HepG2 (cell line): Measurements from ENCODE around the gene ESRRB. TPM values are rescaled to one million over a fixed set of nuclear protein-coding genes. Genes with fewer than 3 reads are reported as not detected.

Source experiments
- FOXK2 ChIP-seq: fragments of 450-650 bp; IDR thresholded peaks from 2 replicates; pipeline ENCODE4 v1.6.1; 2016
- FOXO1 ChIP-seq: sonication (generic); formaldehyde crosslinking; IDR thresholded peaks from 2 replicates; pipeline ENCODE4 v1.4.0; 2020; ENCODE audit warnings: missing genetic modification reagents
- HDAC6 ChIP-seq: fragments of 200-600 bp; sonication (generic); IDR thresholded peaks from 2 replicates; pipeline ENCODE4 v1.7.0; 2017; ENCODE audit warnings: mild to moderate bottlenecking, antibody characterized with exemption, low read length, low read depth
- HMGXB3 ChIP-seq: sonication (generic); formaldehyde crosslinking; IDR thresholded peaks from 2 replicates; pipeline ENCODE4 v1.4.0; 2020; ENCODE audit warnings: missing genetic modification reagents, borderline replicate concordance
- HNRNPLL ChIP-seq: fragments of 200-400 bp; formaldehyde crosslinking; IDR thresholded peaks from 2 replicates; pipeline ENCODE4 v1.6.1; 2017; ENCODE audit warnings: mild to moderate bottlenecking, low read depth, low read length; ENCODE audit not compliant: poor library complexity, severe bottlenecking
- ONECUT2 ChIP-seq: sonication (generic); formaldehyde crosslinking; IDR thresholded peaks from 2 replicates; pipeline ENCODE4 v1.4.0; 2020; ENCODE audit warnings: missing genetic modification reagents
- SRSF4 ChIP-seq: fragments of 200-400 bp; formaldehyde crosslinking; IDR thresholded peaks from one replicate; pipeline ENCODE4 v1.6.1; 2018; ENCODE audit warnings: mild to moderate bottlenecking, low read depth, low read length, moderate library complexity; ENCODE audit not compliant: poor library complexity, severe bottlenecking
- ZBTB1 ChIP-seq: sonication (generic); formaldehyde crosslinking; IDR thresholded peaks from 2 replicates; pipeline ENCODE4 v1.4.0; 2020; ENCODE audit warnings: missing genetic modification reagents, borderline replicate concordance
- ZFP90 ChIP-seq: sonication (generic); formaldehyde crosslinking; IDR thresholded peaks from 2 replicates; pipeline ENCODE4 v1.8.0; 2022; ENCODE audit warnings: missing genetic modification reagents, mild to moderate bottlenecking, inconsistent platforms, borderline replicate concordance
- ZFY ChIP-seq: sonication (generic); formaldehyde crosslinking; IDR thresholded peaks from 2 replicates; pipeline ENCODE4 v1.4.0; 2020; ENCODE audit warnings: missing genetic modification reagents
- ZNF225 ChIP-seq: sonication (generic); formaldehyde crosslinking; IDR thresholded peaks from 2 replicates; pipeline ENCODE4 v1.4.0; 2020; ENCODE audit warnings: mild to moderate bottlenecking, missing genetic modification reagents
- ZNF329 ChIP-seq: sonication (generic); formaldehyde crosslinking; IDR thresholded peaks from 2 replicates; pipeline ENCODE4 v1.9.0; 2021; ENCODE audit warnings: low read depth, mild to moderate bottlenecking, missing genetic modification reagents
- ZNF367 ChIP-seq: sonication (generic); formaldehyde crosslinking; IDR thresholded peaks from 2 replicates; pipeline ENCODE4 v1.4.0; 2020; ENCODE audit warnings: missing genetic modification reagents, borderline replicate concordance
- ZNF749 ChIP-seq: sonication (generic); formaldehyde crosslinking; IDR thresholded peaks from 2 replicates; pipeline ENCODE4 v1.8.0; 2022; ENCODE audit warnings: mild to moderate bottlenecking, missing genetic modification reagents, moderate library complexity, borderline replicate concordance
- ZNF891 ChIP-seq: sonication (generic); formaldehyde crosslinking; IDR thresholded peaks from 2 replicates; pipeline ENCODE4 v1.5.0; 2020; ENCODE audit warnings: mild to moderate bottlenecking, missing genetic modification reagents
- polyA plus RNA-seq, 8 experiments: library from polyadenylated mRNA; depleted of rRNA in 3 of 8; stranded (reverse) in 7 of 8; unstranded in 1 of 8; fragments of >200 nt; fragmentation: Illumina TruSeq in 4 of 8; extraction: Trizol in 4 of 8; gene quantifications; 2 replicates each; pipeline versions ENCODE4 v1.2.1 to v1.2.3, GENCODE V29; 2011 to 2016; ENCODE audit warnings: low read depth in 4 of 8, missing spikeins in 1 of 8, mixed read lengths in 1 of 8; ENCODE audit not compliant: insufficient read depth in 1 of 8
- total RNA-seq, 5 experiments: library from RNA; depleted of rRNA; stranded (reverse); fragments of >200 nt; fragmentation: Illumina TruSeq; extraction: Trizol; gene quantifications; 2 replicates each; pipeline ENCODE4 v1.2.3, GENCODE V29; 2016; ENCODE audit warnings: low read depth in 1 of 5
- TF ChIP-seq, protein P1 (sequence below): sonication (generic); formaldehyde crosslinking; IDR thresholded peaks from 2 replicates; pipeline ENCODE4 v1.9.0; 2021; ENCODE audit warnings: mild to moderate bottlenecking, missing genetic modification reagents
- TF ChIP-seq, protein P2 (sequence below): sonication (generic); formaldehyde crosslinking; IDR thresholded peaks from 2 replicates; pipeline ENCODE4 v1.5.1; 2020; ENCODE audit warnings: missing genetic modification reagents, mild to moderate bottlenecking, borderline replicate concordance

ESRRB gene
- total and polyA plus RNA-seq, 2 of the 13 experiments (the other 11 are each of a cell fraction or from before 2014, with no cell fraction given) = 0.04 to 0.33 TPM

DNA sequence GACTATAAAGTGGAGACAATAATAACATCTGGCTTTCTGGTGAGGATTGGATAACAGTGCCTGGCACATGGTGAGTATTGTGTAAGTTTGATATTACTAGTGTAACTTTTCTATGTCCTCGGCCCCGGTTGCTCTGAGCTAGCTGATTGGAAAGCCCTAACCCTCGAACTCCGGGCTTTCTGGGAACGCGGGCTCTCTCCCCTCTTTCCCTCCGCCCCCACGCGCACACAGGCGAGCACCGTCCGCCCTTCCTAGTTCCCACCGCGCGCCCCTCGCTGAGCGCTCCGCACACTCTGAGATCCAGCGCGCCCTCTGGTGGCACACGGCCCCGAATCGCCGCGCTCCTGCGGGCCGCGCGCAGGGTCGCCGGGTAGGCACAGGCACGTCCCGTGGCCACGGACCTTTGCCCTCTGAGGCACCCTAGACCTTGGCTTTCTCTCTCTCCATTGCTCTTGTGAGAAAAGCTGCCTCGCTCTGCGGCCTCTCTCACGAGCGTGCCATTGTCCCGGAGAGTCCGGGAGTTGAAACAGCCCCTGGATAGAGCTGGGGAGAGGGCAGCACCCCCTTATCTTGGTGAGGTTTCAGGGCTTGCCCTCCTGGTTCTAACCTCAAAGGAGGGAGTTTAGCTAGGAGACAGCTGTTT, 23.2 kb upstream of the ESRRB start (continued):
- TF ChIP-seq, protein P1, sequence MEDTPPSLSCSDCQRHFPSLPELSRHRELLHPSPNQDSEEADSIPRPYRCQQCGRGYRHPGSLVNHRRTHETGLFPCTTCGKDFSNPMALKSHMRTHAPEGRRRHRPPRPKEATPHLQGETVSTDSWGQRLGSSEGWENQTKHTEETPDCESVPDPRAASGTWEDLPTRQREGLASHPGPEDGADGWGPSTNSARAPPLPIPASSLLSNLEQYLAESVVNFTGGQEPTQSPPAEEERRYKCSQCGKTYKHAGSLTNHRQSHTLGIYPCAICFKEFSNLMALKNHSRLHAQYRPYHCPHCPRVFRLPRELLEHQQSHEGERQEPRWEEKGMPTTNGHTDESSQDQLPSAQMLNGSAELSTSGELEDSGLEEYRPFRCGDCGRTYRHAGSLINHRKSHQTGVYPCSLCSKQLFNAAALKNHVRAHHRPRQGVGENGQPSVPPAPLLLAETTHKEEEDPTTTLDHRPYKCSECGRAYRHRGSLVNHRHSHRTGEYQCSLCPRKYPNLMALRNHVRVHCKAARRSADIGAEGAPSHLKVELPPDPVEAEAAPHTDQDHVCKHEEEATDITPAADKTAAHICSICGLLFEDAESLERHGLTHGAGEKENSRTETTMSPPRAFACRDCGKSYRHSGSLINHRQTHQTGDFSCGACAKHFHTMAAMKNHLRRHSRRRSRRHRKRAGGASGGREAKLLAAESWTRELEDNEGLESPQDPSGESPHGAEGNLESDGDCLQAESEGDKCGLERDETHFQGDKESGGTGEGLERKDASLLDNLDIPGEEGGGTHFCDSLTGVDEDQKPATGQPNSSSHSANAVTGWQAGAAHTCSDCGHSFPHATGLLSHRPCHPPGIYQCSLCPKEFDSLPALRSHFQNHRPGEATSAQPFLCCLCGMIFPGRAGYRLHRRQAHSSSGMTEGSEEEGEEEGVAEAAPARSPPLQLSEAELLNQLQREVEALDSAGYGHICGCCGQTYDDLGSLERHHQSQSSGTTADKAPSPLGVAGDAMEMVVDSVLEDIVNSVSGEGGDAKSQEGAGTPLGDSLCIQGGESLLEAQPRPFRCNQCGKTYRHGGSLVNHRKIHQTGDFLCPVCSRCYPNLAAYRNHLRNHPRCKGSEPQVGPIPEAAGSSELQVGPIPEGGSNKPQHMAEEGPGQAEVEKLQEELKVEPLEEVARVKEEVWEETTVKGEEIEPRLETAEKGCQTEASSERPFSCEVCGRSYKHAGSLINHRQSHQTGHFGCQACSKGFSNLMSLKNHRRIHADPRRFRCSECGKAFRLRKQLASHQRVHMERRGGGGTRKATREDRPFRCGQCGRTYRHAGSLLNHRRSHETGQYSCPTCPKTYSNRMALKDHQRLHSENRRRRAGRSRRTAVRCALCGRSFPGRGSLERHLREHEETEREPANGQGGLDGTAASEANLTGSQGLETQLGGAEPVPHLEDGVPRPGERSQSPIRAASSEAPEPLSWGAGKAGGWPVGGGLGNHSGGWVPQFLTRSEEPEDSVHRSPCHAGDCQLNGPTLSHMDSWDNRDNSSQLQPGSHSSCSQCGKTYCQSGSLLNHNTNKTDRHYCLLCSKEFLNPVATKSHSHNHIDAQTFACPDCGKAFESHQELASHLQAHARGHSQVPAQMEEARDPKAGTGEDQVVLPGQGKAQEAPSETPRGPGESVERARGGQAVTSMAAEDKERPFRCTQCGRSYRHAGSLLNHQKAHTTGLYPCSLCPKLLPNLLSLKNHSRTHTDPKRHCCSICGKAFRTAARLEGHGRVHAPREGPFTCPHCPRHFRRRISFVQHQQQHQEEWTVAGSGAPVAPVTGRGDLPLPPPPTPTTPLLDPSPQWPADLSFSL (CRISPR knock-in tag) = no peak
- TF ChIP-seq ZFY (CRISPR knock-in tag) (no peak; the same call in 1 of the 2 replicates), SRSF4 (no peak), HNRNPLL (peak; percentile 68), FOXO1 (CRISPR knock-in tag) (peak; percentile 28; the same call in 1 of the 2 replicates), FOXK2 (no peak), ZFP90 (no peak), ZBTB1 (CRISPR knock-in tag) (no peak), ONECUT2 (CRISPR knock-in tag) (no peak), ZNF329 (CRISPR knock-in tag) (no peak), HMGXB3 (no peak), ZNF367 (CRISPR knock-in tag) (no peak), ZNF891 (CRISPR knock-in tag) (no peak; the same call in 1 of the 2 replicates), ZNF749 (peak; percentile 62; the same call in 1 of the 2 replicates), ZNF225 (CRISPR knock-in tag) (no peak), HDAC6 (no peak)
- TF ChIP-seq, protein P2, sequence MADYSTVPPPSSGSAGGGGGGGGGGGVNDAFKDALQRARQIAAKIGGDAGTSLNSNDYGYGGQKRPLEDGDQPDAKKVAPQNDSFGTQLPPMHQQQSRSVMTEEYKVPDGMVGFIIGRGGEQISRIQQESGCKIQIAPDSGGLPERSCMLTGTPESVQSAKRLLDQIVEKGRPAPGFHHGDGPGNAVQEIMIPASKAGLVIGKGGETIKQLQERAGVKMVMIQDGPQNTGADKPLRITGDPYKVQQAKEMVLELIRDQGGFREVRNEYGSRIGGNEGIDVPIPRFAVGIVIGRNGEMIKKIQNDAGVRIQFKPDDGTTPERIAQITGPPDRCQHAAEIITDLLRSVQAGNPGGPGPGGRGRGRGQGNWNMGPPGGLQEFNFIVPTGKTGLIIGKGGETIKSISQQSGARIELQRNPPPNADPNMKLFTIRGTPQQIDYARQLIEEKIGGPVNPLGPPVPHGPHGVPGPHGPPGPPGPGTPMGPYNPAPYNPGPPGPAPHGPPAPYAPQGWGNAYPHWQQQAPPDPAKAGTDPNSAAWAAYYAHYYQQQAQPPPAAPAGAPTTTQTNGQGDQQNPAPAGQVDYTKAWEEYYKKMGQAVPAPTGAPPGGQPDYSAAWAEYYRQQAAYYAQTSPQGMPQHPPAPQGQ (CRISPR knock-in tag) = no peak
